Esophagus squamous epithelium (tissue), 5 donors: ENCODE measurements around the gene SLC30A3. TPM values are rescaled to one million over a fixed set of nuclear protein-coding genes. Genes with fewer than 3 reads are reported as not detected.

Experiments used
- DNase-seq: peaks from one replicate; lab custom pipeline; 2025; lab: John Stamatoyannopoulos, UW
- H3K27ac ChIP-seq, 4 donors: fragments of 200-600 bp; sonication (generic); one replicate each; pipeline ENCODE4 v1.5.1; 2016 to 2019; ENCODE audit warnings: mild to moderate bottlenecking in 1 of 4
- H3K27me3 ChIP-seq, 4 donors: fragments of 200-600 bp; sonication (generic); 1 replicate in 3 of 4; 2 replicates in 1 of 4; pipeline versions ENCODE4 v1.5.1 to v1.6.0; 2017 to 2021; ENCODE audit warnings: antibody characterized with exemption in 1 of 4
- H3K36me3 ChIP-seq, 3 donors: fragments of 200-600 bp; sonication (generic); one replicate each; pipeline ENCODE4 v1.5.1; 2016 to 2019
- H3K4me1 ChIP-seq, 3 donors: fragments of 200-600 bp; sonication (generic); one replicate each; pipeline ENCODE4 v1.5.1; 2017 to 2019
- H3K4me3 ChIP-seq, 4 donors: fragments of 200-600 bp; sonication (generic); 1 replicate in 3 of 4; 2 replicates in 1 of 4; pipeline ENCODE4 v1.5.1; 2016 to 2019; ENCODE audit warnings: mild to moderate bottlenecking in 2 of 4, moderate library complexity in 1 of 4
- H3K9me3 ChIP-seq, 3 donors: fragments of 200-600 bp; sonication (generic); one replicate each; pipeline ENCODE4 v1.5.1; 2016 to 2019
- POLR2A ChIP-seq, 4 donors: fragments of 450-650 bp; IDR thresholded peaks; one replicate each; pipeline ENCODE4 v1.6.1; 2017; ENCODE audit warnings: antibody characterized with exemption in 4 of 4, mild to moderate bottlenecking in 4 of 4, moderate library complexity in 3 of 4
- WGBS, 2 donors: methylation state at CpG; one replicate each; pipeline ENCODE4 v1.1.5; 2018; 5-methylcytosine and 5-hydroxymethylcytosine counted together
- intact Hi-C: fragments of 100-400 bp; cut with DNase I; formaldehyde crosslinking; loops from one replicate; pipeline ENCODE4 v1.15.0; 2022
- total RNA-seq, 4 donors: library from RNA; depleted of rRNA; stranded (reverse); fragments of >200 nt; gene quantifications; one replicate each; pipeline ENCODE4 v1.1.0, GENCODE V29; 2016
- TF ChIP-seq, protein P1 (sequence below), 6 experiments: fragments of 450-650 bp in 4 of 6; fragments of 200-600 bp in 2 of 6; sonication (generic) in 2 of 6; IDR thresholded peaks; one replicate each; pipeline ENCODE4 v1.5.1; 2016 to 2019; ENCODE audit warnings: antibody characterized with exemption in 6 of 6, mild to moderate bottlenecking in 4 of 6, moderate library complexity in 4 of 6
- donor health status: DM: yes; HTN: yes; CAD: no.

SLC30A3 gene
- total RNA-seq, 4 donors from 2014 or later = 0.18 to 0.19 TPM; not detected in 2

DNA sequence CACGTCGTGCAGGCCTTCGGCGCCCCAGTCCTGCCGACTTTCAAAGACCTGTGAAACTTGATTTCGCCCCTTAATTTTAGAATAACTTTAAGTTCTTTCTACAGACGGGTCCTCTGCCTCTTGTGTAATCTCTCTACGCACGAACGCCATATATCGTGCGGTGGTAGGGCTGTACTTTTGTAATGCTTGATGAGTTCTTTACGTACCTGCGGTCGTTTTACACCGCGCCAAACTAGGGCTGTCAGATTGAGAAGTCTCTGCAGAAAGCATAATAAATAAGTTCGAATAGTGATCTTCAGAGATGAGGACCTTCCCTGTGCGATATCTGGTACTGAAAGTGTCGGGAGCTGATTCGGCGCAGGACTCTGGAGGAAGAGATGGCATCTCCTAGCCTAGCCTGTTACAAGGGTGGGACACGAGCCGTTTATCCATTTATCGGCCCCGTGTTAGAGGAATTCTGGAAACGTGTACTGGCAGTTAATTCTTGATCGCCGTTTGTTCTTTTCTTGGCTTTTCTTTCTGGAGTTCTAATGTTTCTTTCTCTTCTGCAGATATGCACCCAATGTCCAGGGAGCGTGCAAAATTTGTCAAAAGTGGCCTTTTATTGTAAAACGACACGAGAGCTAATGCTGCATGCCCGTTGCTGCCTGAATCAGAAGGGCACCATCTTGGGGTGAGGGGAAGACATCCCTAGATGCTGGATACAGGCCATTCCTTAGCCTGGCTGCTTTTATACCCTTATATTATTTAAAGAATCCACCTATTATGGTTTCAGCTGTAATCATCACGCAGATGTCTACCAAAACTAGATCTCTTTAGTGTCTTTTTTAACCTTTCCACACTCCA, 50.0 kb downstream of the SLC30A3 start:
- WGBS, 2 donors = 4 to 5% methylated on average over 33 to 34 of the region's 34 CpGs
- Histone ChIP-seq H3K27me3 (no peaks in the 10 kb centered on the region), H3K4me1 (peaks cover 18 to 47% (median 24%) of the 10 kb centered on the region in 3 donors), H3K36me3 (peaks cover 0 to 32% (median 0%) of the 10 kb centered on the region in 3 donors), H3K4me3 (peak overlapping the region; percentile 69 to 92 (median 85)), H3K27ac (peak overlapping the region; percentile 95 to 99 (median 98)), H3K9me3 (no peaks in the 10 kb centered on the region)
- TF ChIP-seq, protein P1, sequence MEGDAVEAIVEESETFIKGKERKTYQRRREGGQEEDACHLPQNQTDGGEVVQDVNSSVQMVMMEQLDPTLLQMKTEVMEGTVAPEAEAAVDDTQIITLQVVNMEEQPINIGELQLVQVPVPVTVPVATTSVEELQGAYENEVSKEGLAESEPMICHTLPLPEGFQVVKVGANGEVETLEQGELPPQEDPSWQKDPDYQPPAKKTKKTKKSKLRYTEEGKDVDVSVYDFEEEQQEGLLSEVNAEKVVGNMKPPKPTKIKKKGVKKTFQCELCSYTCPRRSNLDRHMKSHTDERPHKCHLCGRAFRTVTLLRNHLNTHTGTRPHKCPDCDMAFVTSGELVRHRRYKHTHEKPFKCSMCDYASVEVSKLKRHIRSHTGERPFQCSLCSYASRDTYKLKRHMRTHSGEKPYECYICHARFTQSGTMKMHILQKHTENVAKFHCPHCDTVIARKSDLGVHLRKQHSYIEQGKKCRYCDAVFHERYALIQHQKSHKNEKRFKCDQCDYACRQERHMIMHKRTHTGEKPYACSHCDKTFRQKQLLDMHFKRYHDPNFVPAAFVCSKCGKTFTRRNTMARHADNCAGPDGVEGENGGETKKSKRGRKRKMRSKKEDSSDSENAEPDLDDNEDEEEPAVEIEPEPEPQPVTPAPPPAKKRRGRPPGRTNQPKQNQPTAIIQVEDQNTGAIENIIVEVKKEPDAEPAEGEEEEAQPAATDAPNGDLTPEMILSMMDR (IDR thresholded peaks at IDR 0.05) = no peak
- TF ChIP-seq POLR2A (IDR thresholded peaks at IDR 0.05) = no peak
- intact Hi-C loops = no loop called here
- no peak for DNase-seq

DNA sequence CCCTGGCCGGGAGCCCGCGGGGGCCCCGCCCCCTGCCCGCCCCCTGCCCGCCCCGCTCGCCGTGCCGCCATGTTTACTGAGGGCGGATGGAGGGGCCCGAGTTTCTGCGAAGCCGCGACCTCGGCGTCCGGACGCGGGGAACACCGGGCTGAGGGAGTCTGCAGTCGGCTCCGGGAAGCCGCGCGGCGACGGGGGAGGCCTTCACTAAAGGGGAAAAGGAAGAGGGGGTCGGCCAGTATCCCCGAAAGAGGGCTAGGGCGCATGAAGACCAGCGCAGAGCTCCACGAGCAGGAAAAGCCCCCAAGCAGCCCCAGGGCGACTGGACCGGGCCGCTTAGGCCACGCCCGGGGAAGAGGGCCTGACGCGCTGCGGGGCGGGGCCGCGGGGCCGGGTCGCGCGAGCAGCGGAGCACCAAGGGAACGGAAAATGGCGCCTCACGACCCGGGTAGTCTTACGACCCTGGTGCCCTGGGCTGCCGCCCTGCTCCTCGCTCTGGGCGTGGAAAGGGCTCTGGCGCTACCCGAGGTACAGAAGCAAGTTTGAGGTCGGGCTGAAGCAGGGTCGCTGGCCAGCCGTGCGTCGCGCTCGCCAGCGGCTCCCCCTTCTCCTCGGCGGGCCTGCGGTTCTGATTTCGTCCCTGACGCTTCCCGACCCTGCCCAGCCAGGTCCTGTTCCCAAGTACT, 50.8 kb downstream of the SLC30A3 start, which contains the start of the genes ATRAID and SLC5A6:
Gene ATRAID, plus strand, starts transcription at position 99 of the 683 bp plus-strand sequence. Its CDS starts 328 bp downstream, at position 427.
Gene SLC5A6, minus strand, starts transcription at position 326 of the 683 bp plus-strand sequence. CDS start 4,618 bp downstream, outside the sequence.
- no peaks in the 10 kb centered on the region for H3K27me3 ChIP-seq
- intact Hi-C loops = no loop called here
- WGBS, 2 donors = 0 to 1% methylated on average over 15 to 27 of the region's 73 CpGs

GRCh38 chr2:27211241-27211942, 51.5 kb downstream of the SLC30A3 start:
- TF ChIP-seq, protein P1 (IDR thresholded peaks at IDR 0.05) = no peak
- TF ChIP-seq POLR2A (IDR thresholded peaks at IDR 0.05) = no peak
- DNase-seq = no peak
- intact Hi-C loops = no loop called here
- Histone ChIP-seq H3K27ac (peak overlapping the region; percentile 95 to 99 (median 98)), H3K27me3 (no peaks in the 10 kb centered on the region), H3K4me1 (peaks cover 12 to 35% (median 17%) of the 10 kb centered on the region in 3 donors), H3K4me3 (peak overlapping the region; percentile 69 to 92 (median 85)), H3K36me3 (peaks cover 0 to 46% (median 5%) of the 10 kb centered on the region in 3 donors), H3K9me3 (no peaks in the 10 kb centered on the region)
- WGBS, 2 donors = 0 to 3% methylated on average over 23 of the region's 48 CpGs

More for the DNA sequence above, 50.8 kb downstream of the SLC30A3 start, which contains the start of the genes ATRAID and SLC5A6:
- Histone ChIP-seq H3K4me3 (peak within 1 kb of the TSS; percentile 69 to 92 (median 85)), H3K27ac (peak within 1 kb of the TSS; percentile 95 to 99 (median 98)), H3K4me1 (peaks cover 18 to 42% (median 21%) of the 10 kb centered on the region in 3 donors), H3K9me3 (no peaks in the 10 kb centered on the region), H3K36me3 (peaks cover 0 to 39% (median 3%) of the 10 kb centered on the region in 3 donors)
- TF ChIP-seq, protein P1 (IDR thresholded peaks at IDR 0.05) = peak in 1 of 6 experiments; percentile 5
- TF ChIP-seq POLR2A (IDR thresholded peaks at IDR 0.05) = peak in 3 of 4 donors; percentile 48 to 91 (median 77)
- peak; percentile 52 for DNase-seq

DNA sequence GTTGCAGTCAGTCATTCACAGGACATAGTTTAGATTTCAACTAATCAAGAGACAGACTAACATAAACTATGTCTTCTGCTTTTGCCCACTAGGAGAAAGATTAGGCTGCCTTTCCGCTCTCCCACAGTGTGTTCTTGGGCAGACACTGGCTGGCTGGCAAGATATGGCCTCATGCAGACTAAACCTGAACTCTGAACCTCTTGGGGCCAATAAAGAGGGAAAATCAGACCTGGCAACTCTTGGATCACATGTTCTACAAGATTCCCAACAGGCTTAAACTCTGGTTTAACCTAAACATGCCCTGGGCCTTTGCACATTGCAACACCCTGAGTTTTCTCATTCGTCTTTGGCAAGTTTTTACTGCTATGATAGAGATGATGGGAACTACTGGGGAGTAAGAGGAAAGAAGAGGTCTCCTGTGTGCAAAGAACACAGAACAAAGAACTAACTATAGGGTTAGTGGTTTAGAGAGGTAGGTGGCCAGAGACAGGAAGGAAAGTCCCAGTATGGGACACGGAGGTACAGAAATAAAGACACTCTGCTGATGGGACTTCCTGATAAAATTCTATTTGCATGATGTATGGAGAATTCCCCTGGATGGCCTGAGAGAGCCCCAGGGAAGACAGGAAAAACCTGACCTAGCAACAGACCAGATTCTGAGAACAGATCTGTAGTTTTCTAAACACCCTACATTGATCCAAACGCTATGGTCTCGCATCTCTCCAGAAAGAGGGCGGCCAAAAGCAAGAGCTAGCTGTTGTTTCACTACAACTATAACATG, 53.0 kb downstream of the SLC30A3 start:
- Histone ChIP-seq H3K9me3 (no peaks in the 10 kb centered on the region), H3K36me3 (peaks cover 0 to 52% (median 5%) of the 10 kb centered on the region in 3 donors), H3K27me3 (no peaks in the 10 kb centered on the region), H3K4me1 (peaks cover 12 to 34% (median 17%) of the 10 kb centered on the region in 3 donors), H3K27ac (no peak overlapping the region), H3K4me3 (no peak overlapping the region)
- DNase-seq = no peak
- intact Hi-C loops = no loop called here
- WGBS, 2 donors = 81 to 84% methylated on average over 6 of the region's 6 CpGs
- TF ChIP-seq, protein P1 (IDR thresholded peaks at IDR 0.05) = no peak
- no peak for TF ChIP-seq POLR2A (IDR thresholded peaks at IDR 0.05)
